ENCODE results near the gene SLC9A8. TPM values are rescaled to one million over a fixed set of nuclear protein-coding genes. Genes with fewer than 3 reads are reported as not detected.
A peak's percentile ranks its signal among the peaks of the same experiment; 100 is the strongest.
"Not testable (repeated sequence)": the region's sequence is repeated elsewhere in the genome, so short reads cannot be mapped to it uniquely, and the experiment has no call there.

Gene SLC9A8
- total RNA-seq, 2 donors from 2014 or later: 17.7 to 18.3 TPM

DNA sequence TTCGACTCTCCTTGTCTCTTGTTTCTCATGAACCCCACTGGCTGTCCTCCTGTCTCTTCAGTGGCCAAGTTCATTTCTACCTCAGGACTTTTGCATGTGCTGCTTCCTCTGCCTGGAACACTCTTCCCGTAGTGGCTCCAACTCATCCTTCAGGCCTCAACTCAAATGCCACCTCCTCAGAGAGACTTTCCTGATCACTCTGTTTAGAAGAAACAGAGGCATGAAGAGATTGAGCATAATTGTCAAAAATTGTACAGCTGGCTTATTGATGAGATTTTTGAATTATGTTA, 17.5 kb upstream of the SLC9A8 start:
- Mint-ChIP-seq H3K9me3 (no peaks in the 10 kb centered on the region), H3K4me3 (no peak overlapping the region), H3K36me3 (ENCODE audit: low read depth) (no peaks in the 10 kb centered on the region), H3K27me3 (peaks cover 3% of the 10 kb centered on the region), H3K4me1 (no peaks in the 10 kb centered on the region), H3K27ac (no peak overlapping the region)
- no peak for ATAC-seq (replicated peaks)

DNA sequence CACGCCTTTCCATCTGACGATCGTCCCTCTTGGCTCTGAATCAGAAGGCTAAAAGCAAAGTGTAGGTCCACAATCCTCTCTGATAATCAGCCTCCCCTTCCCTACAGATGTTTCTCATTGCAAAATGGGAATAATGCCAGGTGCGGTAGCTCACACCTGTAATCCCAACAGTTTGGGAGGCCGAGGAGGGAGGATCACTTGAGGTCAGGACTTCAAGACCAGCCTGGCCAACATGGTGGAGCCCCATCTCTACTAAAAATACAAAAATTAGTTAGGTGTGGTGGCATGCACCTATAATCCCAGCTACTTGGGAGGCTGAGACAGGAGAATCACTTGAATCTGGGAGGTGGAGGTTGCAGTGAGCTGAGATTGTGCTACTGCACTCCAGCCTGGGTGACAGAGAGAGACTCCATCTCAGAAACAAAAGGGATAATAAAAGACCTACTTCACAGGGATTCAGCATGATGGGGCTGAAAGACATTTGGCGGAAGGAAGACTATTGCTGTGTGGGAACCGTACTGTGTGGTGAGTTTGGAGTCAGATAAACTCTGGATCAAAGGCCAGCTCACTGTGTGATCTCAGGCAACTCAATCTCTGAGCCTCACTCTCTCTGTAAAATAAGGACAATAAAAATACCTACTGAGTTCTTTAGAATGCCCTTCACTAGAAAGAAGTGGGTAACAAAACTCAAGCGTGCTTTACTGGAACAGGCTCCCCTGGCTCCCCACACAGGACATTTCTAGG, 15.9 kb upstream of the SLC9A8 start:
- Mint-ChIP-seq H3K27ac (no peak overlapping the region), H3K36me3 (ENCODE audit: low read depth) (no peaks in the 10 kb centered on the region), H3K27me3 (peaks cover 2% of the 10 kb centered on the region), H3K9me3 (no peaks in the 10 kb centered on the region), H3K4me3 (no peak overlapping the region), H3K4me1 (no peaks in the 10 kb centered on the region)
- ATAC-seq (replicated peaks): no peak

GRCh38 chr20:49797344-49797615, 15.3 kb upstream of the SLC9A8 start:
- H3K4me3 Mint-ChIP-seq: no peak overlapping the region
- H3K27ac Mint-ChIP-seq: no peak overlapping the region
- no peak for ATAC-seq (replicated peaks)
- H3K36me3 Mint-ChIP-seq (ENCODE audit: low read depth): no peaks in the 10 kb centered on the region
- peaks cover under 1% of the 10 kb centered on the region for H3K4me1 Mint-ChIP-seq
- no peaks in the 10 kb centered on the region for H3K9me3 Mint-ChIP-seq
- no peaks in the 10 kb centered on the region for H3K27me3 Mint-ChIP-seq

DNA sequence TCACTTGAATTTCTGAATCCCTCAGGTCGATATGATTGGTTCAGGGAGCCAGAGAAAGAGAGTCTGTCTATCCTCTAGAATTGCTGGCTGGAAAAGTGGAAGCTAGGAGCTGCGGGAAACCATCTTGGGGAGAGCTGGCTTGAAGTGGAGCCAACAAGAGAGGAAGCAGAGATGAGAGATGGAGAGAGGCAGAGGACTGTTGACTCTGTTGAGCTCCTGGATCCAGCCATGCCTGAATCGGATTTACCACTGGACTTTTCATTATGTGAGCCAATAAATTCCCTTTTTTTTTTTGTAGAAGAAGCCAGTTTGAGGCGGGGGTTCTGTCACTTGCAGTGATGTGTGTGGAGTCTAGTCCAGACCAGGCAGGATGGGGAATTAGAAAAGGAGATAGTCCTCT, 13.9 kb upstream of the SLC9A8 start:
- H3K27me3 Mint-ChIP-seq: no peaks in the 10 kb centered on the region
- no peaks in the 10 kb centered on the region for H3K9me3 Mint-ChIP-seq
- no peak for ATAC-seq (replicated peaks)
- H3K36me3 Mint-ChIP-seq (ENCODE audit: low read depth): no peaks in the 10 kb centered on the region
- H3K27ac Mint-ChIP-seq: no peak overlapping the region
- H3K4me1 Mint-ChIP-seq: peaks cover 6% of the 10 kb centered on the region
- no peak overlapping the region for H3K4me3 Mint-ChIP-seq

GRCh38 chr20:49799698-49800097, 12.9 kb upstream of the SLC9A8 start:
- no peaks in the 10 kb centered on the region for H3K27me3 Mint-ChIP-seq
- no peak overlapping the region for H3K4me3 Mint-ChIP-seq
- no peaks in the 10 kb centered on the region for H3K9me3 Mint-ChIP-seq
- no peaks in the 10 kb centered on the region for H3K36me3 Mint-ChIP-seq (ENCODE audit: low read depth)
- no peak for ATAC-seq (replicated peaks)
- H3K4me1 Mint-ChIP-seq: peaks cover 12% of the 10 kb centered on the region
- no peak overlapping the region for H3K27ac Mint-ChIP-seq

- H3K36me3 Mint-ChIP-seq (ENCODE audit: low read depth): no peaks in the 10 kb centered on the region
- H3K4me3 Mint-ChIP-seq: no peak overlapping the region
- H3K27ac Mint-ChIP-seq: no peak overlapping the region
- H3K27me3 Mint-ChIP-seq: no peaks in the 10 kb centered on the region
- peaks cover 28% of the 10 kb centered on the region for H3K4me1 Mint-ChIP-seq
- no peaks in the 10 kb centered on the region for H3K9me3 Mint-ChIP-seq
- no peak for ATAC-seq (replicated peaks)
Observed at GRCh38 chr20:49803418-49803817, 9.2 kb upstream of the SLC9A8 start.

DNA sequence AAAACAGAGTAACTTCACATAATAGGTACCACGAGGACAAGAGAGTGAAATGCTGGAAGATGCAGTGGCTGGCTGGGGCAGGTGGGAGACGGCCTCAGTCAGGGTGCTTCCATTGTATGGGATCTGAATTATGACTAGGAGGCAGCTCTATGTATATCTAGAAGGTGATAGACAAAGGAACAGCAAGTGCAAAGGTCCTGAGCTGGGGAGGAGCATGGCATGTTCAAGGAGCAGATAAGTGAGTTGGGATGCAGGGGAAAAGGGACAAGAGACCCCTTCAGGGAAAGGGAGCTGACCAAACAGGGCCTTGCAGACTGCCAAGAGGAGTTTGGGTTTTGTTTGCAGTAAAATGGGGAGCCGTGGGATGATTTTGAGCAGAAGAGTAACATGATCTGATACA, 8.3 kb upstream of the SLC9A8 start:
- Mint-ChIP-seq H3K9me3 (no peaks in the 10 kb centered on the region), H3K27ac (peak overlapping the region; percentile 88), H3K36me3 (ENCODE audit: low read depth) (no peaks in the 10 kb centered on the region), H3K4me1 (peaks cover 28% of the 10 kb centered on the region), H3K27me3 (no peaks in the 10 kb centered on the region), H3K4me3 (peak overlapping the region; percentile 61)
- ATAC-seq (replicated peaks): no peak

DNA sequence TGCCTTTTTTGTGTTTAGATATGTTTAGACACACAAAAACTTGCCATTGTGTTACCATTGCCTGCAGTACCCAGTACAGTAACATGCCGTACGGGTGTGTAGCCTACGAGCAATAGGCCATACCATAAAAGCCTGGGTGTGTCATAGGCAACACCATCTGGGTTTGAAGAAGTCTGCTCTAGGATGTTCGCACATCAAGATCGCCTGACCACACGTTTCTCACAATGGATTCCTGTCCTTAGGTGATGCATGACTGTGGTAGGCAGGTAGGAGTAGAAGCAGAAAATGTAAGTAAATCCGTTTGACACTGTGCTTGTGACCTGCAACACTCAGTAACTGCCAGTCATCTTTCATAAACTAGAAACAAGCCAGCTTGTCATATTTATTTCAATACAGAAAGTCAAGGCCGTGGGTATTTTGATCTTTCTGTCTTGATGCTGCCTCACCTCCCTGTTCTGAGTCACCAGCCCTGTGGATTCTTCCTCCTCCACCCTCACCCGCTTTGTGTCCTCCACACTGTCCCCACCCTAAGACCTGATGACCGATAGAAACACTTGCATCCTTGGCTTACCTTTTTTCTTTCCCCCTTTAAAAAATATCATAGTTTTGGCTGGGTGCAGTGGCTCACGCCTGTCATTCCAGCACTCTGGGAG, 7.3 kb upstream of the SLC9A8 start:
- Mint-ChIP-seq H3K27ac (peak overlapping the region; percentile 88), H3K4me3 (peak overlapping the region; percentile 61), H3K4me1 (peaks cover 28% of the 10 kb centered on the region)
- ATAC-seq (replicated peaks): peak; percentile 89
- not testable (repeated sequence) for H3K27me3 Mint-ChIP-seq; H3K9me3 Mint-ChIP-seq; H3K36me3 Mint-ChIP-seq (ENCODE audit: low read depth)

DNA sequence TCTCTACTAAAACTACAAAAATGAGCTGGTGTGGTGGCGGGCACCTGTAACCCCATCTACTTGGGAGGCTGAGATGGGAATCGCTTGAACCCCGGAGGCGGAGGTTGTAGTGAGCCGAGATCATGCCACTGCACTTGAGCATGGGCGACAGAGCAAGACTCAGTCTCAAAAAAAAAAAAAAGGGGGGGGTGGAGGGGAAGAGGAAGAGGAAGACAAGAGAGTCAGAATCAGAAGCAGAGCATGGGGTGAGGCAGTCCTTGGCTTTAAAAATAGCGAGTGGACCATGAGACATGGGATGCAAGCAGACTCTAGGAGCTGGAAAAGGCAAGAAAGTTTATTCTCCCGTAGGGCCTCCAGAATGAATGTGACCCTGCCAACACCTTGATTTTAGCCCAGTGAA, 3.9 kb upstream of the SLC9A8 start:
- no peak overlapping the region for H3K4me3 Mint-ChIP-seq
- peaks cover 30% of the 10 kb centered on the region for H3K4me1 Mint-ChIP-seq
- H3K9me3 Mint-ChIP-seq: no peaks in the 10 kb centered on the region
- H3K27ac Mint-ChIP-seq: no peak overlapping the region
- peaks cover 8% of the 10 kb centered on the region for H3K36me3 Mint-ChIP-seq (ENCODE audit: low read depth)
- H3K27me3 Mint-ChIP-seq: no peaks in the 10 kb centered on the region
- no peak for ATAC-seq (replicated peaks)

GRCh38 chr20:49809803-49810359, 2.7 kb upstream of the SLC9A8 start:
- Mint-ChIP-seq H3K9me3 (no peaks in the 10 kb centered on the region), H3K36me3 (ENCODE audit: low read depth) (peaks cover 11% of the 10 kb centered on the region), H3K27ac (no peak overlapping the region), H3K4me3 (no peak overlapping the region), H3K4me1 (peaks cover 26% of the 10 kb centered on the region), H3K27me3 (no peaks in the 10 kb centered on the region)
- ATAC-seq (replicated peaks): no peak

DNA sequence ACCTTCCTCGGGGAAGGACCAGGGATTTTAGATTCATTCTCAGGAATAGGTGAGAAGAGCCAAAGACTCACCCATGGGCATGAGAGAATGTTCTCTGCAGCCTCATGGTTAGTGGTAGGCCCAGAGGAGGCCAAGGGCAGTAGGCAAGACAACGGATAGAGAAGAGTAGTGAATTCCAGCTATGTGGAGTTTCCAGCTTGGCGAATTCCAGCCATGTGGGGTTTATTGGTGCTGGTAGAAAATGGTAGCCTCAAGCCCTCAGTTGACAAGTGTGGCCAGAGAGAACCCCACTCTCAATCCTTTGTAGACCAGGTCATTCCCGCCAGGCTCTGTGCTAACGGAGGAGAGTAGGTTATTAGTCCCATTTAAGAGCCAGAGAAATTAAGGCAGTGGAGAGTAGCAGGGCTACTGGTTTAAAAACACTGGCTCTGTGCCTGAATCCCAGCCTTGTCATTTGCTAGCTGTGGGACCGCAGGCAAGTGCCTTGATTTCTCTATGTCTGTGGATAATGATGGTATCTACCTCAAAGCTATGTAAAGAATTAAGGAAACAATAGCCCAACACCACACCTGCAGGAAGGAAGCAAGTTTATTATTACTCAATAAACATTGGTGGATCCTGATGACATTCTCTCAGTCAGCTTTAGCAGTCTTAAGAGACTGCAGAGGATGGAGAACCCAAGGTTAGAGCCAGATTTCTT, 2.0 kb upstream of the SLC9A8 start:
- Mint-ChIP-seq H3K27me3 (no peaks in the 10 kb centered on the region), H3K4me1 (peaks cover 25% of the 10 kb centered on the region), H3K4me3 (no peak overlapping the region), H3K36me3 (ENCODE audit: low read depth) (peaks cover 18% of the 10 kb centered on the region), H3K9me3 (no peaks in the 10 kb centered on the region), H3K27ac (no peak overlapping the region)
- no peak for ATAC-seq (replicated peaks)

- Mint-ChIP-seq H3K4me3 (peak overlapping the region; percentile 98), H3K9me3 (no peaks in the 10 kb centered on the region), H3K4me1 (peaks cover 19% of the 10 kb centered on the region), H3K27ac (peak overlapping the region; percentile 98), H3K27me3 (no peaks in the 10 kb centered on the region), H3K36me3 (ENCODE audit: low read depth) (peaks cover 32% of the 10 kb centered on the region)
- peak; percentile 4 for ATAC-seq (replicated peaks)
Observed at GRCh38 chr20:49811825-49812506, 662 bp upstream of the SLC9A8 start.

DNA sequence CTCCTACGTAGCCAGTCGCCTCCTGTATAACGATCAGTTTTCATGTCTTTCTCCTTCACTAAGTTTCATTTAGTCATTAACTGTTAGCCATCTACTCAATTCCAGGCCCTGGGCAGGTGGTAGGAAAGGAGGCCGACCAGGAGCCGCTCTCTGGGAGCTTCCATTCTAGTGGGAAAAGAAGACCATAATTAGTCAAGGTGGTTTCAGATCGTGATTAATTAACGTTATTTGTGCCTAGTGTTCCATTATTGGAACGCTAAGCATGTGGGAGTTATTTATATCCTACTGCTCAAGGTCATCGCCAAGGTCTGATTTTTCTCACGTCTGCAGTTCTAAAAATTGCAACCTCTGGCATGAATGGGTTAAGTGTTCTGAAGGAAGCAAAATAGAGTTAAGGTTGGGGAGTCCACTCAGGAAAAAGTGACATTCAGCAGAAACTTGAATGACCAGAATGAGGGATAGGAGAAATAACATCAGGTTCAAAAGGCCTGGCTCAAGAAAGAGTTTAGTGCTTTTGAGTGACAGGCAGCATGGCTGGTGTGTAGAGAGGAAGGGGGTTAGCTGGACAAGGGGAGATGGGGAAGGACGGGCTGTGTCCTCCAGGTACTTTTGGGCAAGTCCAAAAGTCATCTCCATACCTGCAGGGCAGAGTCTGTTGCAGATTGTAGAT, 812 bp downstream of the SLC9A8 start:
- ATAC-seq (replicated peaks): no peak
- Mint-ChIP-seq H3K27ac (peak overlapping the region; percentile 98), H3K4me1 (peaks cover 14% of the 10 kb centered on the region), H3K27me3 (no peaks in the 10 kb centered on the region), H3K4me3 (peak overlapping the region; percentile 98), H3K36me3 (ENCODE audit: low read depth) (peaks cover 46% of the 10 kb centered on the region), H3K9me3 (no peaks in the 10 kb centered on the region)

GRCh38 chr20:49814057-49814694, 1.5 kb downstream of the SLC9A8 start:
- H3K27ac Mint-ChIP-seq: peak overlapping the region; percentile 98
- no peak for ATAC-seq (replicated peaks)
- H3K4me1 Mint-ChIP-seq: peaks cover 14% of the 10 kb centered on the region
- peaks cover 54% of the 10 kb centered on the region for H3K36me3 Mint-ChIP-seq (ENCODE audit: low read depth)
- no peaks in the 10 kb centered on the region for H3K9me3 Mint-ChIP-seq
- peak overlapping the region; percentile 98 for H3K4me3 Mint-ChIP-seq
- no peaks in the 10 kb centered on the region for H3K27me3 Mint-ChIP-seq

All from activated T-helper 17 cell treated with anti-CD3 and anti-CD28 coated beads, Interleukin-2, amount 50 U/mL, for 72 hours (primary cell).